Osteocyte (in vitro differentiated cells): ENCODE results near the gene PDP2. TPM values are rescaled to one million over a fixed set of nuclear protein-coding genes. Genes with fewer than 3 reads are reported as not detected.
A peak's percentile ranks its signal among the peaks of the same experiment; 100 is the strongest.

Source experiments
- DNase-seq: peaks from one replicate; pipeline ENCODE4 v3.0.0; 2021; ENCODE audit warnings: mixed read lengths; ENCODE audit not compliant: unreplicated experiment; ENCODE audit errors: extremely low spot score
- H3K27ac Mint-ChIP-seq: one replicate; pipeline ENCODE4 v1.8.0; 2021; ENCODE audit warnings: mild to moderate bottlenecking, mixed read lengths; ENCODE audit not compliant: unreplicated experiment
- H3K27me3 Mint-ChIP-seq: one replicate; pipeline ENCODE4 v1.8.0; 2021; ENCODE audit warnings: mixed read lengths; ENCODE audit not compliant: unreplicated experiment
- H3K36me3 Mint-ChIP-seq: one replicate; pipeline ENCODE4 v1.8.0; 2021; ENCODE audit warnings: mixed read lengths; ENCODE audit not compliant: unreplicated experiment
- H3K4me1 Mint-ChIP-seq: one replicate; pipeline ENCODE4 v1.8.0; 2021; ENCODE audit warnings: mixed read lengths; ENCODE audit not compliant: unreplicated experiment
- H3K4me3 Mint-ChIP-seq: one replicate; pipeline ENCODE4 v1.8.0; 2021; ENCODE audit warnings: mild to moderate bottlenecking, moderate library complexity, mixed read lengths; ENCODE audit not compliant: unreplicated experiment
- H3K9me3 Mint-ChIP-seq: one replicate; pipeline ENCODE4 v1.8.0; 2021; ENCODE audit warnings: mixed read lengths; ENCODE audit not compliant: unreplicated experiment
- total RNA-seq: library from RNA; stranded (reverse); gene quantifications from 2 replicates; pipeline ENCODE4 v1.2.1, GENCODE V29; 2021
- TF ChIP-seq, protein P1 (sequence below): fragments of 200-600 bp; sonication (generic); IDR thresholded peaks from 2 replicates; pipeline ENCODE4 v1.5.0; 2021; ENCODE audit warnings: antibody characterized with exemption, mild to moderate bottlenecking, moderate library complexity

The PDP2 gene
- total RNA-seq, 1 donor from 2014 or later = 16.5 TPM

DNA sequence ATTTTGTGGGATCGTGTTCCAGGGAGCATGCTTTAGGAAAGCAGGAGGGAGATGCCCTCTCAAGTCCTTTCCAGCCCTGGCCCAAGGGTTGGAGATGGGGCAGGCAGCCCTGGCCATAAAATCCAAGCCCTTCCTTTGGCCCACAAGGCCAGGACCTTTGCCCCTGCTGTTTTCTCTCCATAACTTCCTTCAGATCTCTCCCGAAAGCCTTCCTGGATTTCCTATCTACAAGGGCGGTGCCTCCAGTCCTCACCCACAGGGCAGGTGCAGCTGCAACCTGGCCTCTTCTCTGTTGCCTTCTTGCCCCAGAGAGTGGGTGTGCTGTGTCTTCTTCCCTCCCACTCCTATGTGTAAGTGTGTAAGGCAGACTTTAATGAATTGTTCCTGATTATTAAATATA, 8.5 kb upstream of the PDP2 start:
- Mint-ChIP-seq H3K9me3 (no peaks in the 10 kb centered on the region), H3K4me3 (no peak overlapping the region), H3K36me3 (no peaks in the 10 kb centered on the region), H3K4me1 (peaks cover 26% of the 10 kb centered on the region), H3K27me3 (no peaks in the 10 kb centered on the region), H3K27ac (no peak overlapping the region)
- TF ChIP-seq, protein P1, sequence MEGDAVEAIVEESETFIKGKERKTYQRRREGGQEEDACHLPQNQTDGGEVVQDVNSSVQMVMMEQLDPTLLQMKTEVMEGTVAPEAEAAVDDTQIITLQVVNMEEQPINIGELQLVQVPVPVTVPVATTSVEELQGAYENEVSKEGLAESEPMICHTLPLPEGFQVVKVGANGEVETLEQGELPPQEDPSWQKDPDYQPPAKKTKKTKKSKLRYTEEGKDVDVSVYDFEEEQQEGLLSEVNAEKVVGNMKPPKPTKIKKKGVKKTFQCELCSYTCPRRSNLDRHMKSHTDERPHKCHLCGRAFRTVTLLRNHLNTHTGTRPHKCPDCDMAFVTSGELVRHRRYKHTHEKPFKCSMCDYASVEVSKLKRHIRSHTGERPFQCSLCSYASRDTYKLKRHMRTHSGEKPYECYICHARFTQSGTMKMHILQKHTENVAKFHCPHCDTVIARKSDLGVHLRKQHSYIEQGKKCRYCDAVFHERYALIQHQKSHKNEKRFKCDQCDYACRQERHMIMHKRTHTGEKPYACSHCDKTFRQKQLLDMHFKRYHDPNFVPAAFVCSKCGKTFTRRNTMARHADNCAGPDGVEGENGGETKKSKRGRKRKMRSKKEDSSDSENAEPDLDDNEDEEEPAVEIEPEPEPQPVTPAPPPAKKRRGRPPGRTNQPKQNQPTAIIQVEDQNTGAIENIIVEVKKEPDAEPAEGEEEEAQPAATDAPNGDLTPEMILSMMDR = no peak
- DNase-seq = no peak

DNA sequence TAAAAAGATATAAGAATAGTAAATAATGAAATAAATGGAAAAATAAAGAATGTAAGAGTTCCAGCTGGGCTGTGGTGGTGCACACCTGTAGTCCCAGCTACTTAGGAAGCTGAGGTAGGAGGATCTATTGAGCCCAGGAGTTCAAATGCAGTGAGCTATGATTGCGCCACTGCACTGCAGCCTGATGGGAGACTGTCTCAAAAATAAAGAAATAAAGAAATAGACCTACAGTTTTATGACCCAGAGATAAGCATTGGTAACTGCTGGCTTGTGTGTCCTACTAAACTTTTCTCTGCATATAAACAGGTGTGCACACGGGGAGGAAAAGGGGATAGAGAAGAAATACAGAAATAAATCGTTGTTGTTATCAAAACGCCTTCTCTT, 7.8 kb upstream of the PDP2 start:
- no peak for DNase-seq
- no peaks in the 10 kb centered on the region for H3K9me3 Mint-ChIP-seq
- H3K27ac Mint-ChIP-seq = peak overlapping the region; percentile 82
- peaks cover 26% of the 10 kb centered on the region for H3K4me1 Mint-ChIP-seq
- TF ChIP-seq, protein P1 = no peak
- no peaks in the 10 kb centered on the region for H3K27me3 Mint-ChIP-seq
- H3K36me3 Mint-ChIP-seq = no peaks in the 10 kb centered on the region
- peak overlapping the region; percentile 74 for H3K4me3 Mint-ChIP-seq

DNA sequence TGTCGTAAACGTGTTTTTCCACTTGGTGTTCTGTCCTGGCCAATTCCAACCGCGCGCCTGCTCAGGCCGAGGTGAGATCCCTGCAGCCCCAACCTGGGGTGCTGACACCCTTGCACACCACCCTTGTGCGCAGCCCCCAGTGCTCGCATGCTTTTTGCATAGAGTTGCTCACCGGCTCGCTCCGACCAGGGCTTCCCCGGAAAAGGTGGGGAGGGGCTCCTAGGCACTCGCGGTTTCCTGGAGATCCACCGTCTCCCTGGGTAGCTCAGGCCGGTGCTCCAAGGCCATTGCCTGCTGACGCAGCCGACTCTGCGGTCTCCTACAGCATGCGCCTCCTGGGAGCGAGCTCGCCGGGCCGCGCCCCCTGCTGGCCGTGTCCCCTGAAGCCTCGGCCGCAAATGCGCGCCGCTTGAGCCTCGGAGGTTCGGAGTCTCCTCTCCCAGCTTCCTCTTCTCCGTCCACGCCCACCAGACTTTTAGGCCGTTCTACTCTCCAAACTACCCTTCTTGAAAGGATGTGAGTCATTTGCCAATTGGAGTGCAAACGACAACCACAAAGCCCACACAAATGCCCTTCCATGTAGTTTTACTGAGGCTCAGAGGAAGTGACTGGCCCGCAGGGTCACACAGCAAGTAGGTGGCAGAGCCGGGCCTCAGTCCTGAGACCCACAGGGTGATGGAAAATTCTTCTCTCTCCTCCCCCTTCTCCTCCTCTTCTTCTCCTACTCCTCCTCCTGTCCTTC, 7.2 kb upstream of the PDP2 start:
- H3K36me3 Mint-ChIP-seq = no peaks in the 10 kb centered on the region
- no peaks in the 10 kb centered on the region for H3K9me3 Mint-ChIP-seq
- peak overlapping the region; percentile 82 for H3K27ac Mint-ChIP-seq
- peaks cover 30% of the 10 kb centered on the region for H3K4me1 Mint-ChIP-seq
- peak; percentile 97 for DNase-seq
- H3K4me3 Mint-ChIP-seq = peak overlapping the region; percentile 74
- TF ChIP-seq, protein P1 = peak; percentile 96
- H3K27me3 Mint-ChIP-seq = no peaks in the 10 kb centered on the region

DNA sequence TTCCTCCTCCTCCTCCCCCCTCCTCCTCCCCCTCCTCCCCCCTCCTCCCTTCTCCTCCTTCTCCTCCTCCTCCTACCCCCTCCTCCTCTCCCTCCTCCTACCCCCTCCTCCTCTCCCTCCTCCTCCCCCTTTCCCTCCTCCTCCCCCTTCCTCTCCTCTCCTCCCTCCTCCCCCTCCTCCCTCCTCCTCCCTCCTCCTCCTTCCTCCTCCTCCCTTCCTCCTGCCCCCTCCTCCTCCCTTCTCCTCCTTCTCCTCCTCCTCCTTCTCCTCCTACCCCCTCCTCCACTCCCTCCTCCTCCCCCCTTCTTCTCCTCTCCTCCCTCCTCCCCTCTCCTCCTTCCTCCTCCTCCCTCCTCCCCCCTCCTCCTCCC, 6.6 kb upstream of the PDP2 start:
- Mint-ChIP-seq H3K27ac (peak overlapping the region; percentile 90), H3K4me3 (no peak overlapping the region), H3K27me3 (no peaks in the 10 kb centered on the region), H3K9me3 (no peaks in the 10 kb centered on the region), H3K36me3 (no peaks in the 10 kb centered on the region), H3K4me1 (peaks cover 35% of the 10 kb centered on the region)
- TF ChIP-seq, protein P1 = no peak
- DNase-seq = no peak

DNA sequence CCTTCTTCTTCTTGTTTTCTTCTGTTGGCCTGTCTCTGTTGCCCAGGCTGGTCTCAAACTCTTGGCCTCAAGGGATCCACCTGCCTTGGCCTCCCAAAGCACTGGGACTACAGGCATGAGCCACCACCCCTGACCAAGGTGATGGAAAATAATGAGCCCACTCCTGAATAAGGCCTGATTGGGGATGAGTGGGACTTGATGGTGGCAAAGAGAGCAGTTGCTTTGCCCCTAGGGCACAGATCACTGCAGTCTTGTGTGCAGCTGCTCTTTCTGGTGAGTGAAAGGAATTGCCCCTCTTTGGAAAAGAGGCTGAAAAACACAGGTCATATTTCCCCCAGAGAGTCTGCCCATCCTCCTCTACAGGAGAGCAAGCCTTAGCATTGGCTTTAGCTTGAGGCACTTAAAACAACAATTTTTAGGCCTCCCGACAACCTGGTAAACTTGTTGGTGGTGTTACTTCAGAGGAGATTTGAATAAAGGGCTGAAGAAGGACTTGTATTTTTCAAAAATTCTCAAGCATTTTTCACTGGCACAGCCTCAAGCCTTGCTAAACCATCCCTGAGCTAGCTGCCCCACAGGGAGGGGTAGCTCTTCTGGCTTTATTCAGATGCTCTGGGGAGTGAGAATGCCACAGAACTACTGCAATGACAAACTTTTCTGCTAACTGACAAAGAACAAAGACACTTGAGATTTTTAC, 6.1 kb upstream of the PDP2 start:
- no peak for DNase-seq
- TF ChIP-seq, protein P1 = no peak
- H3K27ac Mint-ChIP-seq = peak overlapping the region; percentile 90
- H3K4me1 Mint-ChIP-seq = peaks cover 36% of the 10 kb centered on the region
- no peak overlapping the region for H3K4me3 Mint-ChIP-seq
- H3K27me3 Mint-ChIP-seq = no peaks in the 10 kb centered on the region
- H3K9me3 Mint-ChIP-seq = no peaks in the 10 kb centered on the region
- H3K36me3 Mint-ChIP-seq = no peaks in the 10 kb centered on the region
